ENCODE data around the gene GRID2IP.

GRID2IP gene

DNA sequence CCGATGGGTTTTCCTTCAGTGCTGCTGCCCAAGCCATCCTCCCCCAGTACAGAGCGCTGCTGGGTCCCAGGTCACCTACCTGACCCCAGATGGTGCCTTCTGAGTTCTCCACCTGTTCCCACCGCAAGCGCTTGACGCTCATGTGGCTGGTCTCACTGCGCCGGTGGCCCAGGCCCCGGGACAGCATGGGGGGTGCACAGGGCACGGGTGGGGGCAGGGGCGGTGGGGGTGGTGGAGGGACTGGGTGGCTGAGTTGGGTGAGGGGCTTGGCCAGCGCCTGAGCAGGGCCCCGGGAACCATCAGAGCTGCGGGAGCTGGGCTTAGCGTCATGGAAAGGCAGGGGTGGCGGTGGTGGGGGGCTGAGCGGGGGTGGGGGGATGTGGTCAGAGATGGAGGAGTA, 43.4 kb downstream of the GRID2IP start:
- ChIA-PET CTCF (interaction anchor here (1.1 kb wide), 1 partner anchor 9 kb away, joined by 5 read pairs; no protein-coding TSS in a partner anchor), POLR2A (interaction anchor here (0.6 kb wide), 1 partner anchor 51 kb away, joined by 3 read pairs; no protein-coding TSS in a partner anchor)
- WGBS (ENCODE audit: insufficient coverage) = no CpG with 5 or more reads among the region's 16 CpGs
- H3K27ac ChIP-seq (ENCODE audit: insufficient read depth in 1 of 2, low read depth in 1 of 2, low read length in 2 of 2, poor library complexity in 1 of 2, severe bottlenecking in 2 of 2) = no peak overlapping the region
- peaks cover 0 to 11% (median 8%) of the 10 kb centered on the region in 4 experiments for H3K4me1 ChIP-seq (ENCODE audit: control extremely low read depth in 1 of 4, control insufficient read depth in 4 of 4, insufficient read depth in 4 of 4, low read length in 3 of 4)
- DNase-seq = no peak
- H3K4me3 ChIP-seq (ENCODE audit: control insufficient read depth in 1 of 7, extremely low read depth in 1 of 7, insufficient read depth in 4 of 7, low read depth in 2 of 7, low read length in 6 of 7) = no peak overlapping the region
- peaks cover 0 to 5% (median 0%) of the 10 kb centered on the region in 4 experiments for H3K36me3 ChIP-seq (ENCODE audit: control insufficient read depth in 4 of 4, insufficient read depth in 4 of 4, low read length in 3 of 4)
- H3K27me3 ChIP-seq (replicated peaks in 2 of 5; ENCODE audit: control insufficient read depth in 4 of 5, insufficient read depth in 5 of 5, low read length in 4 of 5) = no peaks in the 10 kb centered on the region
- H3K9me3 ChIP-seq (ENCODE audit: control extremely low read depth in 1 of 5, control insufficient read depth in 4 of 5, insufficient read depth in 2 of 5, low read depth in 1 of 5, low read length in 4 of 5) = no peaks in the 10 kb centered on the region

DNA sequence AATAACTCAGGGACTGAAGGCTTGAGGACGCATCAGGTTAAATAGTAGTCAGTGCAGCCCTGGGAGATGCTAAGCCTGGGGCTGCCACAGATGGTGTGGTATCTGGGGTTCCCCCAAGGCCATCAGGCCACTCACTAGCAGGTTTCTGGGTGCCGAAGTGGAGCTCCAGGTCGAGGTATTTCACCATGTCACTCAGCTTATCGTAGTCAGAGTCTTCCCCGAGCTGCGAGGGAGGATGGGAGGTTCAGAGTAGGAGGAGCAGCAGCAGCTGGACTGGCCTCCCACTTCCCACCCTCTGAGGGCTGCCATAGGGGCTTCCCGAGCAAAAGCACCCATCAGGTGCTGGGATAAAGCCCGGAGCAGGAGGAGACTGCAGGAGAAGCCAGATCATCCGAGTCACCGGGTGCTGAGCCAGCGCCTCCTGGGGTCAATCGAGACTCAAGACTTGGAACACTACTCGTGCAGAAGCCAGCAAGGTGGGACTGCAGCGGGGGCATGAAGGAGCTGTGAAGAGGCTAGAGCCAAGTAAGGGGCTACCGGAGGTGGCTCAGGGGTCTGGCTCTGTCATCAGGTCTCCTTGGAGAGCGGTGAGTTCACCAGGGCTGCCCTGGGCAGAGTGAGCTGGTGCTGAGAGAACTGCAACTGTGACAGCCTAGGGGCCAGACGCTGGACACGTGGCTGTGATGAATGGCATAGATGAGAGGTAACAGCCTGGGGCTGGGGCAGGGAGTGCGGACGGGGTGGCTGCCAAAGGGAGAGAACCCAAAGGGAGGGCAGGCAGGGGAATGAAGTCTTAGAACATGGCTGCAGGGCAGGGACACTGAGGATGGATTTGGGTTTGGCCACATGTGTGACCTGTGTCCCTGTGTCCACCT, 45.3 kb downstream of the GRID2IP start:
- H3K27me3 ChIP-seq (replicated peaks in 2 of 5; ENCODE audit: control insufficient read depth in 4 of 5, insufficient read depth in 5 of 5, low read length in 4 of 5) = peaks cover 0 to 2% (median 0%) of the 10 kb centered on the region in 5 experiments
- ChIA-PET POLR2A (no interaction called here), CTCF (interaction anchor here (1.0 to 1.8 kb wide), 5 partner anchors 10 to 87 kb away, joined by 3 to 11 read pairs (median 4); no protein-coding TSS in a partner anchor)
- H3K4me1 ChIP-seq (ENCODE audit: control extremely low read depth in 1 of 4, control insufficient read depth in 4 of 4, insufficient read depth in 4 of 4, low read length in 3 of 4) = peaks cover 0 to 11% (median 8%) of the 10 kb centered on the region in 4 experiments
- peaks cover 0 to 1% (median 0%) of the 10 kb centered on the region in 4 experiments for H3K36me3 ChIP-seq (ENCODE audit: control insufficient read depth in 4 of 4, insufficient read depth in 4 of 4, low read length in 3 of 4)
- WGBS (ENCODE audit: insufficient coverage) = 96% methylated on average over 17 of the region's 20 CpGs
- H3K9me3 ChIP-seq (ENCODE audit: control extremely low read depth in 1 of 5, control insufficient read depth in 4 of 5, insufficient read depth in 2 of 5, low read depth in 1 of 5, low read length in 4 of 5) = no peaks in the 10 kb centered on the region
- H3K27ac ChIP-seq (ENCODE audit: insufficient read depth in 1 of 2, low read depth in 1 of 2, low read length in 2 of 2, poor library complexity in 1 of 2, severe bottlenecking in 2 of 2) = no peak overlapping the region
- no peak for DNase-seq
- no peak overlapping the region for H3K4me3 ChIP-seq (ENCODE audit: control insufficient read depth in 1 of 7, extremely low read depth in 1 of 7, insufficient read depth in 4 of 7, low read depth in 2 of 7, low read length in 6 of 7)

DNA sequence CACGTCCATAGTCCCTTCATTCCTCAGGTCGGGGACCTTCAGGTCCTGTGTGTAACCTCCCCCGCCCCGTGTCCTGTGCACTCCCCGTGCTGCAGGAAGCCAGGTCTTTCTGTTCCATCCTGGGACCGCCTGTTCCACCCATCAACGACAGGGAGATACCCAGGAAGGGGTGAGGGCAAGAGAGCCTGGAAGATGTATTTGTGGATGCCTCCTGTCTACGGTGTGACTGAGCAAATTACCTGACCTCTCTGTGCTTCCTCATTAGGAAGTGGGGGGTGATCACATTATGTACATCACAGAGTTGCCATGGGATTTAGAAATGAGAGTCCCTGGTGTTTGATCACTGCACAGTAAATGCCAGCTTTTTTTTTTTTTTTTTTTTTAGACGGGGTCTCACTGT, 46.3 kb downstream of the GRID2IP start:
- peak overlapping the region; percentile 46 to 80 (median 69) for H3K4me3 ChIP-seq (ENCODE audit: control insufficient read depth in 1 of 7, extremely low read depth in 1 of 7, insufficient read depth in 4 of 7, low read depth in 2 of 7, low read length in 6 of 7)
- CTCF ChIA-PET = interaction anchor here (1.5 to 1.8 kb wide), 2 partner anchors 10 to 54 kb away, joined by 3 to 11 read pairs; no protein-coding TSS in a partner anchor

DNA sequence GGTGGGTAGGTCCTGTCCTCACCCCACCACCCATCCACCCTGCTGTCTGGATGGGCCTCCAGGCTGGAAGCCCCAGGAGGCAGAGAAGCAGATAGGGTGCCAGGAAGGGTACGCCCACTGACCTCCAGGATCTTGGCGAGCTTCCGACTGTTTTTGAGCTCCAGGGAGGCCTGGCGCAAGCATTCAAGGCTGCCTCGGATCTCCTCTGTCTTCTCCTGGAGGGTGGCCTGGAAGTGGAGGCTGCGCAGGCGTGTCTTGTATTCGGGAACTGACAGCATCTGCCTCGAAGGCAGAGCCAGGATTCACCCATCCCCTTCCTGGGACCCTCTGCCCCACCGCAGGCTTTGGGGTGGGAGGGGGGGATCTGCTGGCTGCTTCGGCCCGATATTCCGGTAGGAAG, 48.4 kb downstream of the GRID2IP start:
- ChIA-PET CTCF (interaction anchor here (1.6 kb wide), 1 partner anchor 12 kb away, joined by 4 read pairs; no protein-coding TSS in a partner anchor), POLR2A (no interaction called here)
- WGBS (ENCODE audit: insufficient coverage) = 54% methylated on average over 7 of the region's 13 CpGs
- Histone ChIP-seq H3K9me3 (ENCODE audit: control extremely low read depth in 1 of 5, control insufficient read depth in 4 of 5, insufficient read depth in 2 of 5, low read depth in 1 of 5, low read length in 4 of 5) (no peaks in the 10 kb centered on the region), H3K36me3 (ENCODE audit: control insufficient read depth in 4 of 4, insufficient read depth in 4 of 4, low read length in 3 of 4) (no peaks in the 10 kb centered on the region), H3K27ac (ENCODE audit: insufficient read depth in 1 of 2, low read depth in 1 of 2, low read length in 2 of 2, poor library complexity in 1 of 2, severe bottlenecking in 2 of 2) (no peak overlapping the region), H3K27me3 (replicated peaks in 2 of 5; ENCODE audit: control insufficient read depth in 4 of 5, insufficient read depth in 5 of 5, low read length in 4 of 5) (peaks cover 0 to 2% (median 0%) of the 10 kb centered on the region in 5 experiments), H3K4me3 (ENCODE audit: control insufficient read depth in 1 of 7, extremely low read depth in 1 of 7, insufficient read depth in 4 of 7, low read depth in 2 of 7, low read length in 6 of 7) (peak overlapping the region in 3 of 7 experiments; percentile 76 to 80 (median 78)), H3K4me1 (ENCODE audit: control extremely low read depth in 1 of 4, control insufficient read depth in 4 of 4, insufficient read depth in 4 of 4, low read length in 3 of 4) (peaks cover 0 to 11% (median 8%) of the 10 kb centered on the region in 4 experiments)
- no peak for DNase-seq

More for the DNA sequence above, 46.3 kb downstream of the GRID2IP start:
- Histone ChIP-seq H3K27ac (ENCODE audit: insufficient read depth in 1 of 2, low read depth in 1 of 2, low read length in 2 of 2, poor library complexity in 1 of 2, severe bottlenecking in 2 of 2) (peak overlapping the region in 1 of 2 experiments; percentile 76), H3K4me1 (ENCODE audit: control extremely low read depth in 1 of 4, control insufficient read depth in 4 of 4, insufficient read depth in 4 of 4, low read length in 3 of 4) (peaks cover 0 to 11% (median 8%) of the 10 kb centered on the region in 4 experiments), H3K9me3 (ENCODE audit: control extremely low read depth in 1 of 5, control insufficient read depth in 4 of 5, insufficient read depth in 2 of 5, low read depth in 1 of 5, low read length in 4 of 5) (no peaks in the 10 kb centered on the region), H3K27me3 (replicated peaks in 2 of 5; ENCODE audit: control insufficient read depth in 4 of 5, insufficient read depth in 5 of 5, low read length in 4 of 5) (peaks cover 0 to 2% (median 0%) of the 10 kb centered on the region in 5 experiments), H3K36me3 (ENCODE audit: control insufficient read depth in 4 of 4, insufficient read depth in 4 of 4, low read length in 3 of 4) (no peaks in the 10 kb centered on the region)
- POLR2A ChIA-PET = no interaction called here
- 33% methylated on average over 3 of the region's 9 CpGs for WGBS (ENCODE audit: insufficient coverage)
- DNase-seq = peak in 2 of 3 donors; percentile 25 to 53

DNA sequence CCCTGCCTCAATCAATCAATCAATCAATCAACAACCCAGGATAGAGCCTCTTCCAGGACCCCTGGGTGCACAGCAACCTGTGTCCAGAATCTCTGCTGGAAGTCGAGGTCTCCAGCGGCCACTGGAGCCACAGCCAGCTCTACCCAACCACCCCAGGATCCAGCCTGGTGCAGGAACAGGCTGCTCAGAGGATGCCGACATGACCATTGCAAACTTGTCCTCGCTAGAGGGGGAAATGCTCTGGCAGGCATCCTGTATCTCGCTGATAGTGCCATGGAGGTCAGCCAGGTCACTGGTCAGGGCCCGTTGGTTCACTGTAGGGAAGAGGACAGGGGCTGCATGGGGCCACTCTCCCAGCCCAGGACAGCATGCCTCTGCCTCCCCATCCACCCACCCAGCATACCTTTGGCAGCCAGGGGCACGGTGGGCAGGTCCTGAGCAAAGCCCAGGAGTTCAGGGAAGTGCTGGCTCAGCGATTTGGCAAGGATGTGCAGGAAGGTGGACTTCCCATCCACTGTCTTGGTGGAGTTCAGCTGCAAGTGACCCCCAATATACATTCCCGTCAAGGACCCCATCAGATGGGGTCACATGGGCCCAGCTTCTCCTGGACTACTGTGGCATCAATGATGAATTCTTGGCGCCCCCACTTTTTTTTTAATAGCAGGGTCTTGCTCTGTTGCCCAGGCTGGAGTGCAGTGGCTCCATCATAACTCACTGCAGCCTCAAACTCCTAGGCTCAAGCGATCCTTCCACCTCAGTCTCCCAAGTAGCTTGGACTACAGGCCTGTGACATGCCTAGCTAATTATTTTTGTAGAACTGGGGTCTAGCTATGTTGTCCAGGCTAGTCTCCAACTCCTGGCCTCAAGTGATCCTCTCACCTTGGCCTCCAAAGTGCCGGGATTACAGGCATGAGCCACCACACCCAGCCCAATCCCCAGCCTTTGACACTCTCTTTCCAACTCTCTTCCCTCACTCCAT, 49.4 kb downstream of the GRID2IP start:
- no peak for DNase-seq
- ChIA-PET CTCF (interaction anchor here (0.7 to 2.0 kb wide), 4 partner anchors 11 to 57 kb away, joined by 3 to 9 read pairs (median 4); no protein-coding TSS in a partner anchor), POLR2A (no interaction called here)
- Histone ChIP-seq H3K4me3 (ENCODE audit: control insufficient read depth in 1 of 7, extremely low read depth in 1 of 7, insufficient read depth in 4 of 7, low read depth in 2 of 7, low read length in 6 of 7) (no peak overlapping the region), H3K27ac (ENCODE audit: insufficient read depth in 1 of 2, low read depth in 1 of 2, low read length in 2 of 2, poor library complexity in 1 of 2, severe bottlenecking in 2 of 2) (no peak overlapping the region), H3K27me3 (replicated peaks in 2 of 5; ENCODE audit: control insufficient read depth in 4 of 5, insufficient read depth in 5 of 5, low read length in 4 of 5) (peaks cover 0 to 2% (median 0%) of the 10 kb centered on the region in 5 experiments), H3K4me1 (ENCODE audit: control extremely low read depth in 1 of 4, control insufficient read depth in 4 of 4, insufficient read depth in 4 of 4, low read length in 3 of 4) (peaks cover 0 to 11% (median 8%) of the 10 kb centered on the region in 4 experiments), H3K36me3 (ENCODE audit: control insufficient read depth in 4 of 4, insufficient read depth in 4 of 4, low read length in 3 of 4) (no peaks in the 10 kb centered on the region), H3K9me3 (ENCODE audit: control extremely low read depth in 1 of 5, control insufficient read depth in 4 of 5, insufficient read depth in 2 of 5, low read depth in 1 of 5, low read length in 4 of 5) (no peaks in the 10 kb centered on the region)
- 94% methylated on average over 11 of the region's 12 CpGs for WGBS (ENCODE audit: insufficient coverage)

DNA sequence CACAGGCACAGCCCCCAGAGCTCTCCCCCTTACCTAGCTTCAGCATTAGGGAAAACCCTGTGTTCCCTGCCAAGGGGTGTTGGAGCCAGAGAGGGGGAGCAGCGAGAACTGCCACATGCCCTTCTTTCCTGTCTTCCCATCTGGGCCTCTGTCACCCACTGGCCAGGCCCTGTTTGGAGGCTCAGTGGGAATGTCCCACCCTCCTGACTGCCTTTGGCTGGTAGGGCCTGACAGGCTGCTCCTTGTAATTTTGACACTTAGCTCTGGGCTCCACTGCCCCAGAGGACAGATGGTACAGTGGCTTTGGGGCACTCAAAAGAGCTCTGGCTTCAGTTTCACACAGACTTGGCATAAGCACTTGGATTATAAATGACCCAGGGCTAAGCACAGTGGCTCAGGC, 50.6 kb downstream of the GRID2IP start:
- Histone ChIP-seq H3K36me3 (ENCODE audit: control insufficient read depth in 4 of 4, insufficient read depth in 4 of 4, low read length in 3 of 4) (no peaks in the 10 kb centered on the region), H3K4me1 (ENCODE audit: control extremely low read depth in 1 of 4, control insufficient read depth in 4 of 4, insufficient read depth in 4 of 4, low read length in 3 of 4) (peaks cover 0 to 11% (median 8%) of the 10 kb centered on the region in 4 experiments), H3K27ac (ENCODE audit: insufficient read depth in 1 of 2, low read depth in 1 of 2, low read length in 2 of 2, poor library complexity in 1 of 2, severe bottlenecking in 2 of 2) (no peak overlapping the region), H3K27me3 (replicated peaks in 2 of 5; ENCODE audit: control insufficient read depth in 4 of 5, insufficient read depth in 5 of 5, low read length in 4 of 5) (peaks cover 0 to 2% (median 0%) of the 10 kb centered on the region in 5 experiments), H3K9me3 (ENCODE audit: control extremely low read depth in 1 of 5, control insufficient read depth in 4 of 5, insufficient read depth in 2 of 5, low read depth in 1 of 5, low read length in 4 of 5) (no peaks in the 10 kb centered on the region), H3K4me3 (ENCODE audit: control insufficient read depth in 1 of 7, extremely low read depth in 1 of 7, insufficient read depth in 4 of 7, low read depth in 2 of 7, low read length in 6 of 7) (no peak overlapping the region)
- no CpG with 5 or more reads among the region's 1 CpG for WGBS (ENCODE audit: insufficient coverage)
- DNase-seq = no peak
- POLR2A ChIA-PET = no interaction called here
- CTCF ChIA-PET = interaction anchor here (2.0 kb wide), 1 partner anchor 15 kb away, joined by 9 read pairs; no protein-coding TSS in a partner anchor

Measured in common myeloid progenitor, CD34-positive (primary cell).